Left ventricle myocardium inferior (tissue), 1 donor: ENCODE results near the gene GRID1. TPM values are rescaled to one million over a fixed set of nuclear protein-coding genes. Genes with fewer than 3 reads are reported as not detected.

ENCODE experiments used
- DNase-seq: peaks from one replicate; pipeline ENCODE4 v3.0.0-alpha.2; 2020
- H3K27ac ChIP-seq: fragments of 200-600 bp; replicated peaks from 2 replicates; pipeline ENCODE4 v1.8.0; 2021
- H3K27me3 ChIP-seq: fragments of 200-600 bp; 2 replicates; pipeline ENCODE4 v1.8.0; 2021; ENCODE audit warnings: low read depth
- H3K36me3 ChIP-seq: fragments of 200-600 bp; 2 replicates; pipeline ENCODE4 v1.8.0; 2021
- H3K4me1 ChIP-seq: fragments of 200-600 bp; 2 replicates; pipeline ENCODE4 v1.8.0; 2021
- H3K4me3 ChIP-seq: fragments of 200-600 bp; 2 replicates; pipeline ENCODE4 v1.8.0; 2021; ENCODE audit warnings: mild to moderate bottlenecking, moderate library complexity
- H3K9me3 ChIP-seq: fragments of 200-600 bp; replicated peaks from 2 replicates; pipeline ENCODE4 v1.8.0; 2021
- CTCF ChIP-seq: fragments of 200-600 bp; IDR thresholded peaks from 2 replicates; pipeline ENCODE4 v1.8.0; 2021; ENCODE audit warnings: antibody characterized with exemption, mild to moderate bottlenecking, borderline replicate concordance
- intact Hi-C: fragments of 100-400 bp; cut with micrococcal nuclease; formaldehyde crosslinking; loops from one replicate; pipeline ENCODE4 v1.11.0; 2022
- total RNA-seq: library from RNA; stranded (reverse); fragmentation: NEBNext Ultra II Directional; extraction: Animal tissue kit (Norgen Biotek cat#: 25700); gene quantifications from one replicate; pipeline ENCODE4 v1.2.1, GENCODE V29; 2021
- donor health status: DM: no; HTN: yes; CAD: no; lungs with severe emphysema.

The GRID1 gene
- total RNA-seq, 1 donor from 2014 or later, result 1.6 TPM

GRCh38 chr10:86295351-86295750, 71.2 kb downstream of the GRID1 start:
- Histone ChIP-seq H3K27me3 (peaks cover 16% of the 10 kb centered on the region), H3K36me3 (no peaks in the 10 kb centered on the region), H3K27ac (no peak overlapping the region), H3K9me3 (no peaks in the 10 kb centered on the region), H3K4me1 (no peaks in the 10 kb centered on the region), H3K4me3 (no peak overlapping the region)
- no peak for DNase-seq
- intact Hi-C loops, result no loop called here
- no peak for TF ChIP-seq CTCF

GRCh38 chr10:86294346-86295265, 72.0 kb downstream of the GRID1 start:
- Histone ChIP-seq H3K9me3 (no peaks in the 10 kb centered on the region), H3K4me3 (no peak overlapping the region), H3K4me1 (no peaks in the 10 kb centered on the region), H3K27ac (no peak overlapping the region), H3K36me3 (no peaks in the 10 kb centered on the region), H3K27me3 (peaks cover 16% of the 10 kb centered on the region)
- DNase-seq, result no peak
- intact Hi-C loops, result no loop called here
- no peak for TF ChIP-seq CTCF

GRCh38 chr10:86293396-86293791, 73.2 kb downstream of the GRID1 start:
- DNase-seq, result no peak
- TF ChIP-seq CTCF, result no peak

GRCh38 chr10:86292462-86293395, 73.9 kb downstream of the GRID1 start:
- Histone ChIP-seq H3K4me3 (no peak overlapping the region), H3K9me3 (no peaks in the 10 kb centered on the region), H3K27ac (no peak overlapping the region), H3K4me1 (no peaks in the 10 kb centered on the region), H3K36me3 (no peaks in the 10 kb centered on the region), H3K27me3 (peaks cover 16% of the 10 kb centered on the region)
- peak; percentile 24 for DNase-seq
- intact Hi-C loops, result no loop called here
- TF ChIP-seq CTCF, result no peak

More at GRCh38 chr10:86293396-86293791, 73.2 kb downstream of the GRID1 start:
- Histone ChIP-seq H3K27ac (no peak overlapping the region), H3K36me3 (no peaks in the 10 kb centered on the region), H3K27me3 (peaks cover 16% of the 10 kb centered on the region), H3K9me3 (no peaks in the 10 kb centered on the region), H3K4me3 (no peak overlapping the region), H3K4me1 (no peaks in the 10 kb centered on the region)
- intact Hi-C loops, result no loop called here

- intact Hi-C loops, result no loop called here
- Histone ChIP-seq H3K27me3 (peaks cover 19% of the 10 kb centered on the region), H3K36me3 (no peaks in the 10 kb centered on the region), H3K9me3 (no peaks in the 10 kb centered on the region), H3K27ac (no peak overlapping the region), H3K4me3 (no peak overlapping the region), H3K4me1 (no peaks in the 10 kb centered on the region)
- no peak for TF ChIP-seq CTCF
- DNase-seq, result no peak
Observed at GRCh38 chr10:86291616-86292340, 74.8 kb downstream of the GRID1 start.
